Left lung (tissue), 10 donors: ENCODE data around the gene OTOG. TPM values are rescaled to one million over a fixed set of nuclear protein-coding genes. Genes with fewer than 3 reads are reported as not detected.

ENCODE experiments used
- ATAC-seq: fragments of 200-7000 bp; cut with Tn5 transposase; one replicate; pipeline ENCODE4 v1.9.1; 2020; ENCODE audit warnings: moderate library complexity
- DNase-seq, 4 donors: peaks; one replicate each; pipeline ENCODE4 v3.0.0-alpha.2; 2013 to 2020
- H3K27ac ChIP-seq, 2 donors: fragments of 200-600 bp; sonication (generic) in 1 of 2; one replicate each; pipeline versions ENCODE4 v1.5.0 to v1.8.0; 2020 to 2021
- H3K27me3 ChIP-seq, 2 donors: fragments of 200-600 bp; sonication (generic) in 1 of 2; one replicate each; pipeline versions ENCODE4 v1.5.0 to v1.8.0; 2020 to 2021
- H3K36me3 ChIP-seq, 2 donors: fragments of 200-600 bp; sonication (generic) in 1 of 2; one replicate each; pipeline versions ENCODE4 v1.5.0 to v1.8.0; 2020 to 2021
- H3K4me1 ChIP-seq, 2 donors: fragments of 200-600 bp; one replicate each; pipeline ENCODE4 v1.8.0; 2021
- H3K4me3 ChIP-seq, 2 donors: fragments of 200-600 bp; sonication (generic) in 1 of 2; one replicate each; pipeline versions ENCODE4 v1.5.0 to v1.8.0; 2020 to 2021; ENCODE audit warnings: mild to moderate bottlenecking in 1 of 2
- H3K9me3 ChIP-seq, 2 donors: fragments of 200-600 bp; sonication (generic) in 1 of 2; one replicate each; pipeline versions ENCODE4 v1.5.0 to v1.8.0; 2020 to 2021
- CTCF ChIP-seq, 2 donors: fragments of 200-600 bp; sonication (generic) in 1 of 2; IDR thresholded peaks; one replicate each; pipeline versions ENCODE4 v1.5.0 to v1.8.0; 2021; ENCODE audit warnings: antibody characterized with exemption in 2 of 2
- intact Hi-C, 2 donors: fragments of 100-400 bp; cut with DNase I; formaldehyde crosslinking; loops; one replicate each; pipeline versions ENCODE4 v1.11.2 to v1.14.2; 2022
- polyA plus RNA-seq, 6 donors: library from polyadenylated mRNA; unstranded; fragments of 120-200 nt; gene quantifications; one replicate each; pipeline ENCODE4 v1.2.1, GENCODE V29; 2013; ENCODE audit not compliant: insufficient read length in 6 of 6
- total RNA-seq, 2 donors: library from RNA; stranded (reverse); fragmentation: NEBNext Ultra II Directional; extraction: Animal tissue kit (Norgen Biotek cat#: 25700); gene quantifications; one replicate each; pipeline ENCODE4 v1.2.1, GENCODE V29; 2021
- donor health status: DM: no; HTN: yes; CAD: no.
- donor health status: DM: no; HTN: no; CAD: no.

Gene OTOG
- total and polyA plus RNA-seq, 8 donors: 0.04 to 0.24 (median 0.11) TPM; not detected in 2

GRCh38 chr11:17538054-17538453 lies 9.0 kb upstream of the OTOG start:
- peaks cover 0 to 7% of the 10 kb centered on the region in 2 donors for H3K27me3 ChIP-seq
- ATAC-seq (no peak), DNase-seq (no peak)
- H3K4me3 ChIP-seq: no peak overlapping the region
- intact Hi-C loops: no loop called here
- H3K9me3 ChIP-seq: no peaks in the 10 kb centered on the region
- TF ChIP-seq CTCF (IDR thresholded peaks at IDR 0.05): no peak
- no peak overlapping the region for H3K27ac ChIP-seq
- H3K4me1 ChIP-seq: no peaks in the 10 kb centered on the region
- H3K36me3 ChIP-seq: no peaks in the 10 kb centered on the region

- no peak for TF ChIP-seq CTCF (IDR thresholded peaks at IDR 0.05)
- H3K27ac ChIP-seq: no peak overlapping the region
- intact Hi-C loops: no loop called here
- no peaks in the 10 kb centered on the region for H3K9me3 ChIP-seq
- no peaks in the 10 kb centered on the region for H3K4me1 ChIP-seq
- ATAC-seq: no peak
- H3K4me3 ChIP-seq: no peak overlapping the region
- H3K36me3 ChIP-seq: no peaks in the 10 kb centered on the region
- peaks cover 0 to 12% of the 10 kb centered on the region in 2 donors for H3K27me3 ChIP-seq
- peak in 1 of 4 donors; percentile 16 for DNase-seq
Observed at GRCh38 chr11:17538731-17539130, 8.3 kb upstream of the OTOG start.

- DNase-seq: peak in 1 of 4 donors; percentile 8
- Histone ChIP-seq H3K27ac (no peak overlapping the region), H3K4me3 (no peak overlapping the region), H3K36me3 (no peaks in the 10 kb centered on the region), H3K9me3 (no peaks in the 10 kb centered on the region), H3K4me1 (no peaks in the 10 kb centered on the region), H3K27me3 (peaks cover 0 to 28% of the 10 kb centered on the region in 2 donors)
- ATAC-seq: no peak
- intact Hi-C loops: no loop called here
- TF ChIP-seq CTCF (IDR thresholded peaks at IDR 0.05): no peak
Observed at GRCh38 chr11:17540807-17541206, 6.3 kb upstream of the OTOG start.

- Histone ChIP-seq H3K36me3 (no peaks in the 10 kb centered on the region), H3K27me3 (peaks cover 0 to 34% of the 10 kb centered on the region in 2 donors), H3K4me3 (no peak overlapping the region), H3K4me1 (no peaks in the 10 kb centered on the region), H3K27ac (no peak overlapping the region), H3K9me3 (no peaks in the 10 kb centered on the region)
- intact Hi-C loops: no loop called here
- ATAC-seq (no peak), DNase-seq (peak in 1 of 4 donors; percentile 10)
- TF ChIP-seq CTCF (IDR thresholded peaks at IDR 0.05): no peak
Observed at GRCh38 chr11:17541330-17541885, 5.7 kb upstream of the OTOG start.

- H3K27ac ChIP-seq: no peak overlapping the region
- ATAC-seq: no peak
Observed at GRCh38 chr11:17542249-17542648, 4.8 kb upstream of the OTOG start.

More at GRCh38 chr11:17542249-17542648, 4.8 kb upstream of the OTOG start:
- intact Hi-C loops: no loop called here
- peaks cover 4 to 43% of the 10 kb centered on the region in 2 donors for H3K27me3 ChIP-seq
- TF ChIP-seq CTCF (IDR thresholded peaks at IDR 0.05): no peak
- no peak overlapping the region for H3K4me3 ChIP-seq
- no peak for DNase-seq
- no peaks in the 10 kb centered on the region for H3K36me3 ChIP-seq
- no peaks in the 10 kb centered on the region for H3K9me3 ChIP-seq
- H3K4me1 ChIP-seq: no peaks in the 10 kb centered on the region
